K562 (cell line): Measurements from ENCODE around the gene GPC2. TPM values are rescaled to one million over a fixed set of nuclear protein-coding genes. Genes with fewer than 3 reads are reported as not detected.

Source experiments
- CREM ChIP-seq: IDR thresholded peaks from 2 replicates; pipeline ENCODE4 v1.6.1; 2014; ENCODE audit warnings: antibody characterized with exemption, low read depth
- FOXA3 ChIP-seq, 2 experiments: fragments of 450-650 bp in 1 of 2; sonication (generic) in 1 of 2; formaldehyde crosslinking; IDR thresholded peaks in 1 of 2; conservative IDR thresholded peaks in 1 of 2; 2 replicates each; pipeline versions ENCODE4 v1.4.0 to v1.8.0; 2020 to 2022; ENCODE audit warnings: mild to moderate bottlenecking in 2 of 2, missing genetic modification reagents in 1 of 2
- HDAC1 ChIP-seq, 2 experiments: fragments of 450-650 bp; IDR thresholded peaks; 2 replicates each; pipeline ENCODE4 v1.6.1; 2016 to 2017; ENCODE audit warnings: inconsistent platforms in 1 of 2, mild to moderate bottlenecking in 1 of 2, moderate library complexity in 1 of 2
- MAFK ChIP-seq: IDR thresholded peaks from 2 replicates; pipeline ENCODE4 v1.6.1; 2011; ENCODE audit warnings: low read length, improper control_type of control experiment
- MEF2A ChIP-seq: IDR thresholded peaks from 2 replicates; pipeline ENCODE4 v1.6.1; 2011; ENCODE audit warnings: low read depth, mild to moderate bottlenecking, low read length, moderate library complexity; ENCODE audit not compliant: control insufficient read depth
- NFIC ChIP-seq: fragments of 450-650 bp; IDR thresholded peaks from 2 replicates; pipeline ENCODE4 v1.6.1; 2017; ENCODE audit warnings: mild to moderate bottlenecking, inconsistent platforms
- NFYB ChIP-seq: IDR thresholded peaks from 2 replicates; pipeline ENCODE4 v1.6.1; 2011; ENCODE audit warnings: mild to moderate bottlenecking, moderate library complexity; ENCODE audit not compliant: insufficient read length; ENCODE audit errors: extremely low read depth
- NUFIP1 ChIP-seq: fragments of 450-650 bp; IDR thresholded peaks from 2 replicates; pipeline ENCODE4 v1.6.1; 2018; ENCODE audit not compliant: partially characterized antibody
- PCBP2 ChIP-seq: fragments of 200-400 bp; formaldehyde crosslinking; IDR thresholded peaks from 2 replicates; pipeline ENCODE4 v1.6.1; 2018; ENCODE audit warnings: low read length, low read depth, mild to moderate bottlenecking, moderate library complexity; ENCODE audit not compliant: poor library complexity, severe bottlenecking
- RBM34 ChIP-seq: fragments of 200-400 bp; formaldehyde crosslinking; IDR thresholded peaks from 2 replicates; pipeline ENCODE4 v1.6.1; 2018; ENCODE audit warnings: low read length, borderline replicate concordance; ENCODE audit not compliant: insufficient read depth
- STAT5B ChIP-seq: fragments of 250-450 bp; sonication (Bioruptor Pico); IDR thresholded peaks from 2 replicates; pipeline ENCODE4 v1.8.0; 2021; ENCODE audit warnings: mild to moderate bottlenecking, inconsistent platforms
- TAF9B ChIP-seq: fragments of 450-650 bp; IDR thresholded peaks from 2 replicates; pipeline ENCODE4 v1.6.1; 2018; ENCODE audit warnings: mild to moderate bottlenecking; ENCODE audit not compliant: partially characterized antibody
- XRCC4 ChIP-seq: IDR thresholded peaks from one replicate; pipeline ENCODE4 v1.6.1; 2011; ENCODE audit not compliant: insufficient read depth, insufficient read length; ENCODE audit errors: extremely low read depth
- ZSCAN29 ChIP-seq: fragments of 450-650 bp; IDR thresholded peaks from 2 replicates; pipeline ENCODE4 v1.6.1; 2017
- ZSCAN32 ChIP-seq: fragments of 450-650 bp; formaldehyde crosslinking; IDR thresholded peaks from 2 replicates; pipeline ENCODE4 v1.4.0; 2020; ENCODE audit warnings: mild to moderate bottlenecking, moderate library complexity
- polyA plus RNA-seq, 8 experiments: library from polyadenylated mRNA; depleted of rRNA in 4 of 8; stranded (reverse) in 5 of 8; unstranded in 3 of 8; fragments of >200 nt; fragmentation: Nextera tagmentation in 2 of 8; fragmentation: Illumina TruSeq in 1 of 8; extraction: Ambion mirVana in 2 of 8; extraction: Trizol in 1 of 8; gene quantifications; 2 replicates each; pipeline versions ENCODE4 v1.2.1 to v1.2.3, GENCODE V29; 2011 to 2014; ENCODE audit warnings: inconsistent platforms in 1 of 8, missing spikeins in 1 of 8
- total RNA-seq, 7 experiments: library from RNA; depleted of rRNA in 6 of 7; stranded (reverse); fragments of >200 nt in 6 of 7; fragmentation: Illumina TruSeq in 2 of 7; extraction: Trizol in 2 of 7; gene quantifications; 2 replicates each; pipeline versions ENCODE4 v1.2.1 to v1.2.3, GENCODE V29; 2011 to 2021; ENCODE audit warnings: low replicate concordance in 1 of 7
- TF ChIP-seq, protein P1 (sequence below): IDR thresholded peaks from 3 replicates; pipeline ENCODE4 v1.6.1; 2011; ENCODE audit warnings: borderline replicate concordance, mild to moderate bottlenecking; ENCODE audit not compliant: insufficient read length, insufficient read depth
- TF ChIP-seq, protein P2 (sequence below): fragments of 200-800 bp; sonication (Bioruptor generic); IDR thresholded peaks from 2 replicates; pipeline ENCODE4 v1.6.1; 2017; ENCODE audit warnings: missing genetic modification characterization, missing compliant biosample characterization
- TF ChIP-seq, protein P3 (sequence below), 3 experiments: fragments of 200-800 bp in 1 of 3; fragments of 250-450 bp in 1 of 3; fragments of 450-650 bp in 1 of 3; sonication (Bioruptor Pico) in 1 of 3; sonication (Bioruptor generic) in 1 of 3; formaldehyde crosslinking in 1 of 3; IDR thresholded peaks; 2 replicates each; pipeline versions ENCODE4 v1.6.1 to v1.8.0; 2016 to 2022; ENCODE audit warnings: mild to moderate bottlenecking in 2 of 3, missing genetic modification characterization in 2 of 3, missing compliant biosample characterization in 1 of 3, moderate library complexity in 1 of 3
- TF ChIP-seq, protein P4 (sequence below): fragments of 250-450 bp; sonication (Bioruptor Pico); IDR thresholded peaks from 2 replicates; pipeline ENCODE4 v1.9.0; 2021; ENCODE audit warnings: mild to moderate bottlenecking, inconsistent platforms

Gene GPC2
- total and polyA plus RNA-seq, 9 of the 15 experiments (the other 6 are each of a cell fraction or from before 2014, with no cell fraction given): 0.06 to 7.7 (median 1.4) TPM; not detected in 1

DNA sequence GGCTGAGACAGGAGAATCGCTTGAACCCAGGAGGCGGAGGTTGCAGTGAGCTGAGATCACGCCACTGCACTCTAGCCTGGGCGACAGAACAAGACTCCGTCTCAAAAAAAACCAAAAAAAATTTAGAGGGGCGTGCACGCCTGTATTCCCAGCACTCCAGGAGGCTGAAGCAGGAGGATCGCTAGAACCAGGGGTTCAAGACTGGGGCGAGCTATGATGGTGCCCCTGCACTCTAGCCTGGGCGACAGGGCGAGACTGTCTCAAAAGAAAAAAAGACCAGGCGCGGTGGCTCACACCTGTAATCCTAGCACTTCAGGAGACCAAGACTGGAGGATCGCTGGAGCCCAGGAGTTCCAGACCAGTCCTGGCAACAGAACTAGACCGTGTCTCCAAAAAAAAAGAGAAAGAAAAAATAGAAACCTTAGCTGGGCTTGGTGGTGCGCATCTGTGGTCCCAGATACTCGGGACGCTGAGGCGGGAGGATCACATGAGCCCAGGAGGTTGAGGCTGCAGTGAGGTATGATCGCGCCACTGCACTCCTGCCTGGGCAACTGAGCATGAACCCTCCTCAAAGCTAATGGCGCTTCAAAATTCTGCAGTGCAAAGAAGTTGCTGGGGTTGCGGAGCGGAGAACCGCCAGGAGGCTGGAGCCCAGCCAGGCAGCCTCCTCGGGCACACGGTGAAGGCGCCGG, 50.8 kb downstream of the GPC2 start (continued):
- TF ChIP-seq FOXA3 (CRISPR knock-in tag; conservative IDR thresholded peaks at IDR 0.05 in 1 of 2, IDR thresholded peaks at IDR 0.05 in 1 of 2): 0 out of 4 replicates have a peak, but pooled peaks of 1 of the 2 experiments have one; percentile 30
- TF ChIP-seq NUFIP1: no peak
- no peak for TF ChIP-seq ZSCAN29
- TF ChIP-seq, protein P1, sequence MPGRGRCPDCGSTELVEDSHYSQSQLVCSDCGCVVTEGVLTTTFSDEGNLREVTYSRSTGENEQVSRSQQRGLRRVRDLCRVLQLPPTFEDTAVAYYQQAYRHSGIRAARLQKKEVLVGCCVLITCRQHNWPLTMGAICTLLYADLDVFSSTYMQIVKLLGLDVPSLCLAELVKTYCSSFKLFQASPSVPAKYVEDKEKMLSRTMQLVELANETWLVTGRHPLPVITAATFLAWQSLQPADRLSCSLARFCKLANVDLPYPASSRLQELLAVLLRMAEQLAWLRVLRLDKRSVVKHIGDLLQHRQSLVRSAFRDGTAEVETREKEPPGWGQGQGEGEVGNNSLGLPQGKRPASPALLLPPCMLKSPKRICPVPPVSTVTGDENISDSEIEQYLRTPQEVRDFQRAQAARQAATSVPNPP: no peak
- TF ChIP-seq MEF2A: no peak
- no peak for TF ChIP-seq RBM34
- TF ChIP-seq, protein P2, sequence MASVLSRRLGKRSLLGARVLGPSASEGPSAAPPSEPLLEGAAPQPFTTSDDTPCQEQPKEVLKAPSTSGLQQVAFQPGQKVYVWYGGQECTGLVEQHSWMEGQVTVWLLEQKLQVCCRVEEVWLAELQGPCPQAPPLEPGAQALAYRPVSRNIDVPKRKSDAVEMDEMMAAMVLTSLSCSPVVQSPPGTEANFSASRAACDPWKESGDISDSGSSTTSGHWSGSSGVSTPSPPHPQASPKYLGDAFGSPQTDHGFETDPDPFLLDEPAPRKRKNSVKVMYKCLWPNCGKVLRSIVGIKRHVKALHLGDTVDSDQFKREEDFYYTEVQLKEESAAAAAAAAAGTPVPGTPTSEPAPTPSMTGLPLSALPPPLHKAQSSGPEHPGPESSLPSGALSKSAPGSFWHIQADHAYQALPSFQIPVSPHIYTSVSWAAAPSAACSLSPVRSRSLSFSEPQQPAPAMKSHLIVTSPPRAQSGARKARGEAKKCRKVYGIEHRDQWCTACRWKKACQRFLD (CRISPR knock-in tag): 0 out of 2 replicates have a peak, but pooled peaks have one; percentile 74
- TF ChIP-seq, protein P3, sequence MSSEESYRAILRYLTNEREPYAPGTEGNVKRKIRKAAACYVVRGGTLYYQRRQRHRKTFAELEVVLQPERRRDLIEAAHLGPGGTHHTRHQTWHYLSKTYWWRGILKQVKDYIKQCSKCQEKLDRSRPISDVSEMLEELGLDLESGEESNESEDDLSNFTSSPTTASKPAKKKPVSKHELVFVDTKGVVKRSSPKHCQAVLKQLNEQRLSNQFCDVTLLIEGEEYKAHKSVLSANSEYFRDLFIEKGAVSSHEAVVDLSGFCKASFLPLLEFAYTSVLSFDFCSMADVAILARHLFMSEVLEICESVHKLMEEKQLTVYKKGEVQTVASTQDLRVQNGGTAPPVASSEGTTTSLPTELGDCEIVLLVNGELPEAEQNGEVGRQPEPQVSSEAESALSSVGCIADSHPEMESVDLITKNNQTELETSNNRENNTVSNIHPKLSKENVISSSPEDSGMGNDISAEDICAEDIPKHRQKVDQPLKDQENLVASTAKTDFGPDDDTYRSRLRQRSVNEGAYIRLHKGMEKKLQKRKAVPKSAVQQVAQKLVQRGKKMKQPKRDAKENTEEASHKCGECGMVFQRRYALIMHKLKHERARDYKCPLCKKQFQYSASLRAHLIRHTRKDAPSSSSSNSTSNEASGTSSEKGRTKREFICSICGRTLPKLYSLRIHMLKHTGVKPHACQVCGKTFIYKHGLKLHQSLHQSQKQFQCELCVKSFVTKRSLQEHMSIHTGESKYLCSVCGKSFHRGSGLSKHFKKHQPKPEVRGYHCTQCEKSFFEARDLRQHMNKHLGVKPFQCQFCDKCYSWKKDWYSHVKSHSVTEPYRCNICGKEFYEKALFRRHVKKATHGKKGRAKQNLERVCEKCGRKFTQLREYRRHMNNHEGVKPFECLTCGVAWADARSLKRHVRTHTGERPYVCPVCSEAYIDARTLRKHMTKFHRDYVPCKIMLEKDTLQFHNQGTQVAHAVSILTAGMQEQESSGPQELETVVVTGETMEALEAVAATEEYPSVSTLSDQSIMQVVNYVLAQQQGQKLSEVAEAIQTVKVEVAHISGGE (CRISPR knock-in tag; IDR thresholded peaks at IDR 0.05): peak in 1 of 3 experiments; percentile 33; a peak in 1 of 6 replicates
- no peak for TF ChIP-seq STAT5B (CRISPR knock-in tag)
- TF ChIP-seq ZSCAN32 (CRISPR knock-in tag): no peak
- no peak for TF ChIP-seq XRCC4
- peak; percentile 88 for TF ChIP-seq NFIC
- no peak for TF ChIP-seq NFYB
- no peak for TF ChIP-seq TAF9B
- no peak for TF ChIP-seq CREM
- TF ChIP-seq, protein P4, sequence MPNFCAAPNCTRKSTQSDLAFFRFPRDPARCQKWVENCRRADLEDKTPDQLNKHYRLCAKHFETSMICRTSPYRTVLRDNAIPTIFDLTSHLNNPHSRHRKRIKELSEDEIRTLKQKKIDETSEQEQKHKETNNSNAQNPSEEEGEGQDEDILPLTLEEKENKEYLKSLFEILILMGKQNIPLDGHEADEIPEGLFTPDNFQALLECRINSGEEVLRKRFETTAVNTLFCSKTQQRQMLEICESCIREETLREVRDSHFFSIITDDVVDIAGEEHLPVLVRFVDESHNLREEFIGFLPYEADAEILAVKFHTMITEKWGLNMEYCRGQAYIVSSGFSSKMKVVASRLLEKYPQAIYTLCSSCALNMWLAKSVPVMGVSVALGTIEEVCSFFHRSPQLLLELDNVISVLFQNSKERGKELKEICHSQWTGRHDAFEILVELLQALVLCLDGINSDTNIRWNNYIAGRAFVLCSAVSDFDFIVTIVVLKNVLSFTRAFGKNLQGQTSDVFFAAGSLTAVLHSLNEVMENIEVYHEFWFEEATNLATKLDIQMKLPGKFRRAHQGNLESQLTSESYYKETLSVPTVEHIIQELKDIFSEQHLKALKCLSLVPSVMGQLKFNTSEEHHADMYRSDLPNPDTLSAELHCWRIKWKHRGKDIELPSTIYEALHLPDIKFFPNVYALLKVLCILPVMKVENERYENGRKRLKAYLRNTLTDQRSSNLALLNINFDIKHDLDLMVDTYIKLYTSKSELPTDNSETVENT (CRISPR knock-in tag): peak; percentile 75
- TF ChIP-seq PCBP2: no peak
- 0 out of 2 replicates have a peak, but pooled peaks have one; percentile 14 for TF ChIP-seq MAFK
- peak in 1 of 2 experiments; percentile 5; a peak in 1 of 4 replicates for TF ChIP-seq HDAC1 (IDR thresholded peaks at IDR 0.05)
